Epithelial cell of esophagus (primary cell): ENCODE results near the gene CEP135.

ENCODE experiments used
- DNase-seq: peaks from one replicate; pipeline ENCODE4 v3.0.0; 2010; ENCODE audit warnings: low read depth
- H3K4me3 ChIP-seq: 2 replicates; pipeline ENCODE4 v1.5.1; 2011; ENCODE audit warnings: mild to moderate bottlenecking, low read length, control low read depth
- CTCF ChIP-seq: IDR thresholded peaks from 2 replicates; pipeline ENCODE4 v1.5.1; 2011; ENCODE audit warnings: low read depth, mild to moderate bottlenecking, low read length, control low read depth, inconsistent platforms; ENCODE audit not compliant: insufficient read depth; ENCODE audit errors: missing control alignments

CEP135 gene

DNA sequence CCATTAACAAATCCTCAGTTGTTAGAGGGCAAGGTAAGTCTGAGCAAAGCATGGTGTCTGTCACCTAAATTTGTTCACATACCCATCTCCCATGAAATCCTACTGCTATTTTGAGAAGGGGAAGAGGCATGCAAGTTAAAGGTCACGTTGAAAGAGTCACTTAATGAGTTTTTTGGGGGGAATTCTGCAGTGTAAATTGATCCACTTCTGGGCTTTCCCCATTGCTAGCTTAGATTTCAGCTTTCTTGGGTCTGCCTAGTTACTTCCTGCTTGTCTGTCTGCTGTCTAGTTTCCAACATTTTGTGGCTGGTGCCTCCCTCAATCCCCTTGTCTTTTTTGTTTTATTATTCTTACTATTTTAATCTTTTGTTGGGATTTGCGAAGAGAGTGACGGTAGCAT, 32.0 kb downstream of the CEP135 start:
- H3K4me3 ChIP-seq: no peak overlapping the region
- no peak for TF ChIP-seq CTCF
- DNase-seq: no peak

- no peak for DNase-seq
- no peak for TF ChIP-seq CTCF
- H3K4me3 ChIP-seq: no peak overlapping the region
Observed at GRCh38 chr4:55982976-55983375, 34.2 kb downstream of the CEP135 start.

- no peak for DNase-seq
- no peak for TF ChIP-seq CTCF
- no peak overlapping the region for H3K4me3 ChIP-seq
Observed at GRCh38 chr4:55989766-55990165, 41.0 kb downstream of the CEP135 start.

DNA sequence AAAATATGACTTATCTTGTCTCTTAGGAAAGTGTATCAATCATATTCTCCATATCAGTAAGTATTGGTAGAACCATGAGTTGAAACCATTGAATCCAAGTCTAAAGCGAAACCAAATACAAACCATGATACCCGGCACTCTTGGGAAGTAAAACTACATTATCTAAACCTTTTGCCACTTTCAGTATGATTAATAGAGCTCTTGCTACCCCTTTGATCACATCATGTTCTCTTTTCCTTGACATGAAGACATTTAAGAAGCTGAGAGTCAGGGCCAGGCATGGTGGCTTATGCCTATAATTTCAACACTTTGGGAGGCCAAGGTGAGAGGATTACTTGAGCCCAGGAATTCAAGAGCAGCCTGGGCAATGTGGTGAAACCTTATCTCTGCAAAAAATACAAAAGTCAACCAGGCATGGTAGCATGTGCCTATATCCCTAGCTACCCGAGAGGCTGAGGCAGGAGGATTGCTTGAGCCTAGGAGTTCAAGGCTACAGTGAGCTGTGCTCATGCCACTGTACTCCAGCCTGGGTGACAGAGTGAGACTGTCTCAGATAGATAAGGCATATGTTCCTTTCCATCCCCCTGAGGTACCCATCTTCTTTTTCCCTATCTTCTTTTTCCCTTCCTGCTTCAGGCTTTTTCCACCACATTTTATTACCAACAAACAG, 45.4 kb downstream of the CEP135 start:
- no peak for TF ChIP-seq CTCF
- no peak overlapping the region for H3K4me3 ChIP-seq
- no peak for DNase-seq

GRCh38 chr4:55996646-55997045, 47.9 kb downstream of the CEP135 start:
- no peak for DNase-seq
- TF ChIP-seq CTCF: no peak
- no peak overlapping the region for H3K4me3 ChIP-seq

- DNase-seq: no peak
Observed at GRCh38 chr4:56003606-56004005, 54.9 kb downstream of the CEP135 start.

More at GRCh38 chr4:56003606-56004005, 54.9 kb downstream of the CEP135 start:
- no peak overlapping the region for H3K4me3 ChIP-seq
- TF ChIP-seq CTCF: no peak
